IPS-NIHi7 (cell line): ENCODE results near the gene GCAT.

Experiments used
- DNase-seq: peaks from one replicate; pipeline ENCODE4 v3.0.0; 2012; ENCODE audit warnings: mixed read lengths; ENCODE audit errors: extremely low spot score

The GCAT gene

GRCh38 chr22:37807410-37808293, at the start of gene GCAT:
GCAT (plus strand) TSS chr22:37807934; CDS start chr22:37807968, 34 bp downstream.
- peak; percentile 99 for DNase-seq

- DNase-seq: no peak
Observed at GRCh38 chr22:37758694-37759093, 49.0 kb upstream of the GCAT start.

DNA sequence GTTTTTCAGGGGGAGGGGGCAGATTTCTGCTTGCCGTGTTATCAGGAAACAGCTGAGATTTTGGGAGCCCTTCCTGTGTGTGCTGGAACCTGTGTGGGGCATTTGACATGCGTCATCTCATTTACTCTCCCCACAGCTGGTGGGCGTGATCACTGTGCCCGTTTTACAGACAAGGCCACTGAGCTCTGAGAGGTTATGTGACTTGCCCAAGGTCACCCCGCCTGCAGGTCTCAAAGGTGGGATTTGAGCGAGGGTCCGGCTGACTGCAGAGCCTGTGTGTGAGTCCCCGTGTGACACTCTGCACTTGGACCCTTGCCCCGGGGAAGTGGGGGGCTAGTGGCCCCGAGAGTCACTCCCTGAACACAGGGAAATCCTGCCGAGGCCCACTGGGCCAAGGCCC, 48.5 kb upstream of the GCAT start:
- no peak for DNase-seq

GRCh38 chr22:37760152-37760551, 47.6 kb upstream of the GCAT start:
- no peak for DNase-seq

- no peak for DNase-seq
Observed at GRCh38 chr22:37762389-37762836, 45.3 kb upstream of the GCAT start.

GRCh38 chr22:37763012-37763411, 44.7 kb upstream of the GCAT start:
- no peak for DNase-seq

- DNase-seq: no peak
Observed at GRCh38 chr22:37763652-37764051, 44.1 kb upstream of the GCAT start.

GRCh38 chr22:37764622-37765021, 43.1 kb upstream of the GCAT start:
- no peak for DNase-seq

DNA sequence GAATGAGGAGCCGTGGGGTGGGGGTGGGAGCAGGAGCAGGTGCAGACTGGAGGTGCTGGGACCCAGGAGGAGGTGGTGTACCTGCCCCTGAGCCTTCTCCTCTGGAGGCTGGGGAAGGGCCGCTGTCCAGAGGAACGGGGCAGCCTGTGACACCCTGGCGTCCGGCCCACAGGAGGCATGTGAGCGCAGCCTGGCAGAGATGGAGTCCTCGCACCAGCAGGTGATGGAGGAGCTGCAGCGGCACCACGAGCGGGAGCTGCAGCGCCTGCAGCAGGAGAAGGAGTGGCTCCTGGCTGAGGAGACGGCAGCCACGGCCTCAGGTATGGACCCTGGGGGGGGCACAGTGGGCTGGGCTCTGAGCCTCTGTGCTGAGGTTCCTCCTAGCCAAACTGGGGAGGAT, 42.2 kb upstream of the GCAT start:
- no peak for DNase-seq

DNA sequence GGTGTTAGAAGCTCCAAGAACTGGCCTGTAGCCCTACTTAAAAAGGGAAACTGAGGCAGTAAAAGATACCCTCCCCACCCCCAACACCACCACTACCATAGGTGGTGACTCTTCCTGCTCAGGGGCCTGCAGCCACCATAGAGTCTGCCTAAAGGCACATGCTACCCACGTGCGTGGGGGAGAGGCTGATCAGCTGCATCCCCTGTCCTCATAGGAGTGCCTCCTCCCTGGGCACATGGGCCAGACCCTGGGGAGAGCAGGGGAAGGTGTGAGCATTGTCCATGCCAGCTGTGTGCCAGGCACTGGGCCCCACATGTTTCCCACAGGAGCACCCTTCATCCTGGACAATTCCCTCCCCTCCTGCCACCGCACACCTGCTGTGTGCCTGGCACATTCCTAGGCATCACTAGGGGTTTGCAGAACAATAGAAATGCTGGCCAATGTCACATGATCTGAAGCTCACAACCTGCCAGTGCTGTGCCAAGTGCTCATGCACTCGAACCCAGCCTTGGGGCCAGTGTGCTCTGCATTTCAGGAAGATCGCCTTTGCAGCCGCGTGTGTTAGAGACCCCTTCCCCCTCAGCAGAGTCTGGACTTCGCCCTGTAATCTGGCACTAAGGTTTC, 41.7 kb upstream of the GCAT start:
- DNase-seq: no peak

GRCh38 chr22:37768273-37768672, 39.5 kb upstream of the GCAT start:
- peak; percentile 53 for DNase-seq

- DNase-seq: no peak
Observed at GRCh38 chr22:37769056-37769455, 38.7 kb upstream of the GCAT start.

GRCh38 chr22:37771081-37771480, 36.7 kb upstream of the GCAT start:
- DNase-seq: no peak

GRCh38 chr22:37771702-37772427, 35.9 kb upstream of the GCAT start:
- DNase-seq: no peak

GRCh38 chr22:37774728-37775127, 33.0 kb upstream of the GCAT start:
- DNase-seq: no peak

GRCh38 chr22:37775785-37776638, 31.7 kb upstream of the GCAT start:
- no peak for DNase-seq

GRCh38 chr22:37776639-37777005, 31.1 kb upstream of the GCAT start:
- DNase-seq: no peak

- no peak for DNase-seq
Observed at GRCh38 chr22:37777122-37777687, 30.5 kb upstream of the GCAT start.

DNA sequence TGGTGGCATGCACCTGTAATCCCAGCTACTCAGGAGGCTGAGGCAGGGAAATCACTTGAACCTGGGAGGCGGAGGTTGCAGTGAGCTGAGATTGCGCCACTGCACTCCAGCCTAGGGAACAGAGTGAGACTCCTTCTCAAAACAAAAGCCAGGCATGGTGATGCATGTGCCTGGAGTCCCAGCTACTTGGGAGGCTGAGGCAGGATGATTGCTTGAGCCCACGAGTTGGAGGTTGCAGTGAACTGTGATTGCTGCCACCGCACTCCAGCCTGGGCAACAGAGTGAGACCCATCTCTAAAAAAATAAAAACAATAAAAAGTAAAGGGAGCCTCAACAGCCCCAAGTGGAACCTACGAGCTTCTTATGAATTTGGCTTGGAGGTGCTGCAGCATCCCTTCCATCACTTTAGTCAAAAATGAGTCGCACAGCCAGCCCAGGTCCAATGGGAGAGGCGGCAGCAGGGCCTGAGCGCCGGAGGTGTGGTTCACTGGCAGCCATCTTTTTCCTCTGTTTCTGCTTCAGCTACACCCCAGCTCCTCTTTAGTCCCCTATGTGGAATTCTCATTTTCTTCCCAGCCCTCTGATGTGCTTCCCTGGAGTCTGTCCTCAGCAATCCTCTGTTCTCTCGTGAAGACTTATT, 29.2 kb upstream of the GCAT start:
- no peak for DNase-seq

GRCh38 chr22:37781434-37782059, 26.2 kb upstream of the GCAT start:
- peak; percentile 49 for DNase-seq
